ENCODE data around the gene SHD. TPM values are rescaled to one million over a fixed set of nuclear protein-coding genes. Genes with fewer than 3 reads are reported as not detected.
"Not testable (repeated sequence)": the region's sequence is repeated elsewhere in the genome, so short reads cannot be mapped to it uniquely, and the experiment has no call there.

Gene SHD
- total and polyA plus RNA-seq, 2 of the 8 experiments (the other 6 are each of a cell fraction or from before 2014, with no cell fraction given): 5.8 to 10.7 TPM

GRCh38 chr19:4286141-4286540 is 7.1 kb downstream of the SHD start:
- not testable (repeated sequence) for H4K91ac ChIP-seq (replicated peaks; ENCODE audit: insufficient read length, low read length); H4K5ac ChIP-seq (ENCODE audit: insufficient read length, low read depth, low read length); H2BK20ac ChIP-seq (ENCODE audit: low read length); H2AFZ ChIP-seq (ENCODE audit: low read length); H3K79me2 ChIP-seq (ENCODE audit: control insufficient read depth in 1 of 2, insufficient read depth in 2 of 2, low read length in 2 of 2); H3K27ac ChIP-seq (ENCODE audit: low read depth, low read length); H3K23me2 ChIP-seq (ENCODE audit: low read depth, low read length); H2BK5ac ChIP-seq (ENCODE audit: low read depth, low read length); H3K4me1 ChIP-seq (replicated peaks in 1 of 4; ENCODE audit: control insufficient read depth in 3 of 4, insufficient read depth in 4 of 4, low read length in 3 of 4); H3K36me3 ChIP-seq (ENCODE audit: control insufficient read depth in 2 of 4, insufficient read depth in 4 of 4, low read length in 3 of 4); H3K14ac ChIP-seq (ENCODE audit: insufficient read length); H4K8ac ChIP-seq (ENCODE audit: extremely low read depth, insufficient read depth, low read length); H3K79me1 ChIP-seq (ENCODE audit: low read depth, low read length); H3K9me3 ChIP-seq (ENCODE audit: insufficient read depth in 2 of 2, low read depth in 1 of 2, low read length in 1 of 2); H3K56ac ChIP-seq (replicated peaks; ENCODE audit: insufficient read length, low read depth, low read length); H2BK120ac ChIP-seq (replicated peaks; ENCODE audit: low read depth, low read length); H4K20me1 ChIP-seq (replicated peaks in 1 of 2; ENCODE audit: control insufficient read depth in 1 of 2, insufficient read depth in 2 of 2, low read length in 2 of 2); H3K4me2 ChIP-seq (ENCODE audit: insufficient read depth in 1 of 2, low read depth in 2 of 2, low read length in 2 of 2); H3K4ac ChIP-seq (replicated peaks; ENCODE audit: insufficient read length, low read depth, low read length); DNase-seq (ENCODE audit: low read depth in 1 of 2, low spot score in 2 of 2); H3K23ac ChIP-seq (ENCODE audit: insufficient read length); FAIRE-seq; H2BK15ac ChIP-seq (ENCODE audit: low read length); H3K9ac ChIP-seq (replicated peaks in 1 of 4; ENCODE audit: extremely low read depth in 1 of 4, low read depth in 3 of 4, low read length in 3 of 4); H3K4me3 ChIP-seq (ENCODE audit: extremely low read depth in 1 of 4, insufficient read depth in 2 of 4, low read depth in 3 of 4, low read length in 4 of 4); H3K18ac ChIP-seq (ENCODE audit: extremely low read depth, low read length); H2AK5ac ChIP-seq (ENCODE audit: low read depth, low read length); H3K27me3 ChIP-seq (replicated peaks in 1 of 4; ENCODE audit: control insufficient read depth in 3 of 4, extremely low read depth in 1 of 4, insufficient read depth in 3 of 4, low read length in 3 of 4); H2BK12ac ChIP-seq (ENCODE audit: low read depth, low read length)
- 92% methylated on average over 3 of the region's 4 CpGs; no CpG with 5 or more reads in 1 of the 2 experiments for WGBS, 2 experiments (ENCODE audit: extremely low coverage in 1 of 2, insufficient coverage in 1 of 2, insufficient read length in 1 of 2, insufficient replicate concordance in 2 of 2, low coverage in 1 of 2, low lambda C conversion rate in 2 of 2, missing lambda C conversion rate in 1 of 2)
- ChIA-PET CTCF (ENCODE audit: partially characterized antibody) (interaction anchor here (0.7 kb wide), 1 partner anchor 250 kb away, joined by 3 read pairs; no protein-coding TSS in a partner anchor), POLR2A (ENCODE audit: partially characterized antibody) (interaction anchor here (1.1 kb wide), 1 partner anchor 13 kb away, joined by 4 read pairs; no protein-coding TSS in a partner anchor)
